GM19035 (cell line): Measurements from ENCODE around the gene SLCO3A1.
"Not testable (repeated sequence)": the region's sequence is repeated elsewhere in the genome, so short reads cannot be mapped to it uniquely, and the experiment has no call there.

Experiments used
- ATAC-seq: cut with Tn5 transposase; IDR thresholded peaks from one replicate; pipeline ENCODE4 v1.9.1; 2021; ENCODE audit not compliant: unreplicated experiment

Gene SLCO3A1

DNA sequence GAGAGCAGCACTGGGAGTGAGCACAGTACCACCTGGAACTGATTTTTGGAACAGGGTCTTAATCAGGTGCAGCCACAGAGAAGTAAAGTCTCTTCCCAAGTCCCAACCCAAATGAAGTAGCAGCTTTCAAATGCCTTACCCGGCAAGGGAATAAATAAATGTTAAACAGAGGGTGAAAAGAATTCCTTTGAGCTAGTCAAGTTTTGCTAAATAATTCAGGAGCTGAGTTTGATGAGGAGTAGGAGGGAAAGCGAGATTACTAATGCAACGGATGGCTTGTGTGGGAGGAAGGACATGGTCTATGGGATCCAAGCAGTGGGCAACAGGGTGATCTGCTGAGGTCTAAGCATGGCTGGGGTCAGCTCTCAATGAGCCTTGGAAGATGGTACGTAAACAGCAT, 335.7 kb downstream of the SLCO3A1 start:
- no peak for ATAC-seq

DNA sequence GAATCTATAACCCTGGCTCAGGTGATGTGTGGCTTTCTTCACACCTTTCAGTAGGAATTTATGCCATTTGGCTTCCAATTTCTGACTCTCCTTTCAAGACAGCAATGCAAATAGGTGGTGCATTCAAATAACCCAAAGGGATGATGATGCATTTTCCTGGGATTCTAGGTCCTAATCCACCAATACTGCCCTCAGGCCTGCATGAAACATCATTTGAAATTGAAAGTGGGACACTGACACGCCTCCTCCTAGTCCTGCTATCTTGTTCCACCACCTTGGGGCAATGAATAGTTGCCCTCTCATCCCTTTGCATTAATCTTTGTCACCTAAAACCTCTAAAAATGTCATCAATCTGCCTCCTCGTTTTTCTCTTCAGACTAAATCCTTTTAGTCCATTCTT, 341.7 kb downstream of the SLCO3A1 start:
- no peak for ATAC-seq

DNA sequence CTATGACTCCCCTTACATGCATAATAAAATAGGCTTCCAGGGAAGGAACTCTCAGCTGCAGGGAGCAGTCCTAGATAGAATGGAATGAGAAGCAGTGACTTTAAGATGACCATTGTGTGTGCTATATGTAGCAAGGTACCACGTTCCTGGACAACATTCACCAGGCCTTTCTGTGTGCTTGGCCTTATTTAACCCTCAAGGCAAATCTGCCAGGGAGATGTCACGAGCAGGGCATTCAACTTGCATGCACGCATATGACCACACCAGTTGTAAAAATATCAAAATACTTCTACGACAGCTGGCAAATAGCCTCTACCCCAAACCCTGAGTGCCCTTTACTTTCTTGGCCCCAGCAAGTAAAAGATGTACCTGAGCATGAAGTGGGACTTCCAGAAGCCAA, 342.8 kb downstream of the SLCO3A1 start:
- no peak for ATAC-seq

DNA sequence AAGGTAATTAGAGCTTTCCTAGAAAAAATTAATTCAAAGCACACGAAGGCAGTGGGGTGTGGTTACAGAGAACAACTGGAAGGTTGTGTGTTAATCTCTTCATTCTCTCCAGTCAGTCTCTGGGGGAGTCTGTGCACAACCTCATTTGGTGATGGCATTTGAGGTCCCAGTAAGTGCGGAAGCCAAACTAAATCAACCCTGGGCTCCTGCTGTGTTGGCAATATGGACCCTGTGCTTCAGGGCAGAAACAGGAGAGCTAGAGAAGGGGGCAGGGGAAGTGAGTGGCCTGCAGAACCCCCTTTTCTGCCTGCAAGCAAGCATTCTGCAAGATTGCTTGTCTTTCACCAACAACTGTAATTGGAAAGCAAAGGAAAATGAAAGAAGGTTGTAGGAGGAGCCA, 344.2 kb downstream of the SLCO3A1 start:
- ATAC-seq: no peak

GRCh38 chr15:92200891-92201290, 347.4 kb downstream of the SLCO3A1 start:
- ATAC-seq: no peak

DNA sequence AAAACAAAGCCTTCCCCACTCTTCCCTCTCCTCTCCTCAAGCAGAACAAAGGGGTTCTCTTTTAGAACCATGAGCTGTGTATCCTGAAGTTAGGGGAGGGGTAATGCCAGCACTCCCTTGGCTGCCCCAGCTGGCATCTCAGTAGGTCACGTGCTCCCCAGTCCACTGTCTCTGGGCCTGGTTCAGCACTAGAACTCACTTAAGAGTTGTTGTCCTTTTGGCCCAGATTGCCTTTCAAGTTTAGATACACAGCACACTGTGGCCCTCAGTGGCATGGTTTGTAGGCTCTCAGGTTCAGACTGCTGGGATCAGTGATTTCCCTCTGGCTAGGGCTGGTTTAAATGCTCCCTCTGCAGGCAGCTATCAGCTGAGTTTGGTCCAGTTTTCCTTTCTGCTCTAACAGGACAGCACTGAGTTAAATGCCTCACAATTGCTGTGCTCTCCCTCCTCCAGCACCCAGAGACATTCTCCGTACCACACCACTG, 351.8 kb downstream of the SLCO3A1 start:
- no peak for ATAC-seq

GRCh38 chr15:92207601-92208000, 354.1 kb downstream of the SLCO3A1 start:
- not testable (repeated sequence) for ATAC-seq
